Smooth muscle cell (in vitro differentiated cells): ENCODE measurements around the gene HOXD8. TPM values are rescaled to one million over a fixed set of nuclear protein-coding genes. Genes with fewer than 3 reads are reported as not detected.
A peak's percentile ranks its signal among the peaks of the same experiment; 100 is the strongest.

Source experiments
- DNase-seq: peaks from one replicate; lab custom pipeline; 2025; ENCODE audit not compliant: unreplicated experiment; lab: John Stamatoyannopoulos, UW
- H2AFZ ChIP-seq: fragments of 200-600 bp; sonication (generic); 2 replicates; pipeline ENCODE4 v1.6.0; 2016; ENCODE audit warnings: antibody characterized with exemption, low read depth, mild to moderate bottlenecking
- H3F3A ChIP-seq: fragments of 200-600 bp; sonication (generic); 2 replicates; pipeline ENCODE4 v1.6.0; 2017; ENCODE audit warnings: antibody characterized with exemption, low read depth
- H3K27ac ChIP-seq: fragments of 200-600 bp; sonication (generic); 2 replicates; pipeline ENCODE4 v1.5.1; 2016; ENCODE audit warnings: low read depth, mild to moderate bottlenecking
- H3K27me3 ChIP-seq: fragments of 200-600 bp; sonication (generic); 2 replicates; pipeline ENCODE4 v1.6.1; 2016; ENCODE audit warnings: low read depth, mild to moderate bottlenecking
- H3K36me3 ChIP-seq: fragments of 200-600 bp; sonication (generic); 2 replicates; pipeline ENCODE4 v1.5.1; 2016; ENCODE audit warnings: low read depth
- H3K4me1 ChIP-seq: fragments of 200-600 bp; sonication (generic); 2 replicates; pipeline ENCODE4 v1.5.1; 2016; ENCODE audit warnings: low read depth
- H3K4me2 ChIP-seq: fragments of 200-600 bp; sonication (generic); 2 replicates; pipeline ENCODE4 v1.6.0; 2016; ENCODE audit warnings: mild to moderate bottlenecking
- H3K4me3 ChIP-seq: fragments of 200-600 bp; sonication (generic); 2 replicates; pipeline ENCODE4 v1.5.1; 2016; ENCODE audit warnings: mild to moderate bottlenecking
- H3K79me2 ChIP-seq: fragments of 200-600 bp; sonication (generic); 2 replicates; pipeline ENCODE4 v1.6.0; 2016; ENCODE audit warnings: low read depth, mild to moderate bottlenecking
- H3K9ac ChIP-seq: fragments of 200-600 bp; sonication (generic); 2 replicates; pipeline ENCODE4 v1.6.0; 2016; ENCODE audit warnings: low read depth
- H3K9me3 ChIP-seq: fragments of 200-600 bp; sonication (generic); replicated peaks from 2 replicates; pipeline ENCODE4 v1.5.1; 2016; ENCODE audit warnings: low read depth
- H4K20me1 ChIP-seq: fragments of 200-600 bp; sonication (generic); 2 replicates; pipeline ENCODE4 v1.6.0; 2016; ENCODE audit warnings: low read depth
- CTCF ChIP-seq: fragments of 200-600 bp; sonication (generic); IDR thresholded peaks from 2 replicates; pipeline ENCODE4 v1.5.1; 2017; ENCODE audit warnings: borderline replicate concordance, mild to moderate bottlenecking, antibody characterized with exemption; ENCODE audit not compliant: insufficient read depth, poor library complexity, severe bottlenecking
- WGBS: methylation state at CpG from one replicate; pipeline ENCODE4 v1.1.7; 2016; ENCODE audit warnings: low lambda C conversion rate; 5-methylcytosine and 5-hydroxymethylcytosine counted together
- polyA plus RNA-seq: library from polyadenylated mRNA; unstranded; fragments of >200 nt; fragmentation: Nextera tagmentation; extraction: Ambion mirVana; gene quantifications from 2 replicates; pipeline ENCODE4 v1.2.1, GENCODE V29; 2016
- total RNA-seq: library from RNA; depleted of rRNA; stranded (reverse); fragments of >200 nt; gene quantifications from 2 replicates; pipeline ENCODE4 v1.2.3, GENCODE V29; 2014

Gene HOXD8
- total and polyA plus RNA-seq, 2 experiments from 2014 or later: 0.13 TPM; not detected in 1

GRCh38 chr2:176093145-176093897, 36.2 kb upstream of the HOXD8 start:
- H3K4me2 ChIP-seq: peak overlapping the region; percentile 80
- no peaks in the 10 kb centered on the region for H3K9me3 ChIP-seq
- peaks cover 3% of the 10 kb centered on the region for H3F3A ChIP-seq
- peak overlapping the region; percentile 58 for H3K4me3 ChIP-seq
- TF ChIP-seq CTCF: no peak
- no peaks in the 10 kb centered on the region for H3K4me1 ChIP-seq
- peak overlapping the region; percentile 14 for H2AFZ ChIP-seq
- DNase-seq: no peak
- H4K20me1 ChIP-seq: no peaks in the 10 kb centered on the region
- H3K36me3 ChIP-seq: no peaks in the 10 kb centered on the region
- H3K79me2 ChIP-seq: no peaks in the 10 kb centered on the region
- 3% methylated on average over 48 of the region's 53 CpGs for WGBS
- peaks cover 100% of the 10 kb centered on the region for H3K27me3 ChIP-seq
- H3K9ac ChIP-seq: no peak overlapping the region
- H3K27ac ChIP-seq: no peak overlapping the region

- no peak for DNase-seq
- WGBS: 11% methylated on average over 8 of the region's 8 CpGs
- H3K79me2 ChIP-seq: no peaks in the 10 kb centered on the region
- no peak overlapping the region for H2AFZ ChIP-seq
- peak overlapping the region; percentile 58 for H3K4me3 ChIP-seq
- H3K4me1 ChIP-seq: no peaks in the 10 kb centered on the region
- peaks cover 3% of the 10 kb centered on the region for H3F3A ChIP-seq
- H4K20me1 ChIP-seq: no peaks in the 10 kb centered on the region
- no peak for TF ChIP-seq CTCF
- no peaks in the 10 kb centered on the region for H3K36me3 ChIP-seq
- peak overlapping the region; percentile 80 for H3K4me2 ChIP-seq
- no peak overlapping the region for H3K27ac ChIP-seq
- H3K9ac ChIP-seq: no peak overlapping the region
- H3K27me3 ChIP-seq: peaks cover 100% of the 10 kb centered on the region
- H3K9me3 ChIP-seq: no peaks in the 10 kb centered on the region
These were observed 35.6 kb upstream of the HOXD8 start for GRCh38 chr2:176093898-176094249.

GRCh38 chr2:176094349-176094748, 35.2 kb upstream of the HOXD8 start:
- H3K9me3 ChIP-seq: no peaks in the 10 kb centered on the region
- no peak for DNase-seq
- no peaks in the 10 kb centered on the region for H4K20me1 ChIP-seq
- 12% methylated on average over 12 of the region's 12 CpGs for WGBS
- no peaks in the 10 kb centered on the region for H3K79me2 ChIP-seq
- peaks cover 100% of the 10 kb centered on the region for H3K27me3 ChIP-seq
- H3K4me2 ChIP-seq: no peak overlapping the region
- no peaks in the 10 kb centered on the region for H3K36me3 ChIP-seq
- H3F3A ChIP-seq: peaks cover 3% of the 10 kb centered on the region
- no peak overlapping the region for H2AFZ ChIP-seq
- no peak overlapping the region for H3K9ac ChIP-seq
- no peaks in the 10 kb centered on the region for H3K4me1 ChIP-seq
- no peak for TF ChIP-seq CTCF
- H3K27ac ChIP-seq: no peak overlapping the region
- peak overlapping the region; percentile 58 for H3K4me3 ChIP-seq

- no peak overlapping the region for H3K4me2 ChIP-seq
- peak overlapping the region; percentile 58 for H3K4me3 ChIP-seq
- no peaks in the 10 kb centered on the region for H3K9me3 ChIP-seq
- TF ChIP-seq CTCF: no peak
- peaks cover 100% of the 10 kb centered on the region for H3K27me3 ChIP-seq
- no peak for DNase-seq
- no peaks in the 10 kb centered on the region for H3K4me1 ChIP-seq
- H3K27ac ChIP-seq: no peak overlapping the region
- 48% methylated on average over 5 of the region's 5 CpGs for WGBS
- peaks cover 3% of the 10 kb centered on the region for H3F3A ChIP-seq
- no peaks in the 10 kb centered on the region for H3K36me3 ChIP-seq
- H3K79me2 ChIP-seq: no peaks in the 10 kb centered on the region
- H4K20me1 ChIP-seq: no peaks in the 10 kb centered on the region
- no peak overlapping the region for H2AFZ ChIP-seq
- H3K9ac ChIP-seq: no peak overlapping the region
These were observed 34.1 kb upstream of the HOXD8 start for GRCh38 chr2:176095421-176095820.
